Measurements from ENCODE around the gene ADAMTS15. TPM values are rescaled to one million over a fixed set of nuclear protein-coding genes. Genes with fewer than 3 reads are reported as not detected.

Gene ADAMTS15
- total and polyA plus RNA-seq, 2 donors (not counting 1 experiment from before 2014, with no cell fraction given), result not detected

- no peaks in the 10 kb centered on the region for H3K4me1 ChIP-seq (ENCODE audit: control insufficient read depth in 2 of 2, insufficient read depth in 2 of 2, low read length in 2 of 2)
- WGBS (ENCODE audit: insufficient coverage), result 93% methylated on average over 2 of the region's 2 CpGs
- CTCF ChIA-PET, result no interaction called here
These were observed 61.5 kb downstream of the ADAMTS15 start for GRCh38 chr11:130509942-130510341.

GRCh38 chr11:130510407-130511006, 62.1 kb downstream of the ADAMTS15 start:
- TF ChIP-seq, protein P1, sequence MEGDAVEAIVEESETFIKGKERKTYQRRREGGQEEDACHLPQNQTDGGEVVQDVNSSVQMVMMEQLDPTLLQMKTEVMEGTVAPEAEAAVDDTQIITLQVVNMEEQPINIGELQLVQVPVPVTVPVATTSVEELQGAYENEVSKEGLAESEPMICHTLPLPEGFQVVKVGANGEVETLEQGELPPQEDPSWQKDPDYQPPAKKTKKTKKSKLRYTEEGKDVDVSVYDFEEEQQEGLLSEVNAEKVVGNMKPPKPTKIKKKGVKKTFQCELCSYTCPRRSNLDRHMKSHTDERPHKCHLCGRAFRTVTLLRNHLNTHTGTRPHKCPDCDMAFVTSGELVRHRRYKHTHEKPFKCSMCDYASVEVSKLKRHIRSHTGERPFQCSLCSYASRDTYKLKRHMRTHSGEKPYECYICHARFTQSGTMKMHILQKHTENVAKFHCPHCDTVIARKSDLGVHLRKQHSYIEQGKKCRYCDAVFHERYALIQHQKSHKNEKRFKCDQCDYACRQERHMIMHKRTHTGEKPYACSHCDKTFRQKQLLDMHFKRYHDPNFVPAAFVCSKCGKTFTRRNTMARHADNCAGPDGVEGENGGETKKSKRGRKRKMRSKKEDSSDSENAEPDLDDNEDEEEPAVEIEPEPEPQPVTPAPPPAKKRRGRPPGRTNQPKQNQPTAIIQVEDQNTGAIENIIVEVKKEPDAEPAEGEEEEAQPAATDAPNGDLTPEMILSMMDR (IDR thresholded peaks at IDR 0.05), result no peak
- no peak for TF ChIP-seq EZH2 (IDR thresholded peaks at IDR 0.05; ENCODE audit: borderline replicate concordance, insufficient read depth, low read depth, low read length, poor library complexity, severe bottlenecking)
- H3K36me3 ChIP-seq (replicated peaks in 1 of 2; ENCODE audit: control extremely low read depth in 1 of 2, control insufficient read depth in 1 of 2, extremely low read depth in 1 of 2, insufficient read depth in 2 of 2, low read length in 1 of 2), result no peaks in the 10 kb centered on the region
- no peaks in the 10 kb centered on the region for H4K20me1 ChIP-seq (ENCODE audit: control insufficient read depth, insufficient read depth, low read length, poor library complexity, severe bottlenecking)
- H3K4me1 ChIP-seq (ENCODE audit: control insufficient read depth in 2 of 2, insufficient read depth in 2 of 2, low read length in 2 of 2), result no peaks in the 10 kb centered on the region
- H3K4me2 ChIP-seq (replicated peaks; ENCODE audit: low read depth, low read length, poor library complexity, severe bottlenecking), result no peak overlapping the region
- H3K27ac ChIP-seq (ENCODE audit: low read length in 2 of 2), result no peak overlapping the region
- no peak overlapping the region for H3K9ac ChIP-seq (ENCODE audit: low read length)
- peaks cover 9% of the 10 kb centered on the region for H3K9me3 Mint-ChIP-seq (ENCODE audit: insufficient read depth)
- ChIA-PET POLR2A (no interaction called here), CTCF (no interaction called here)
- peaks cover 0 to 8% (median 4%) of the 10 kb centered on the region in 3 donors for H3K9me3 ChIP-seq (ENCODE audit: control extremely low read depth in 1 of 3, control insufficient read depth in 2 of 3, insufficient read depth in 1 of 3, low read length in 2 of 3)
- H3K27me3 Mint-ChIP-seq, result peaks cover 6% of the 10 kb centered on the region
- no peak for DNase-seq
- H3K4me3 Mint-ChIP-seq, result no peak overlapping the region
- 93% methylated on average over 7 of the region's 8 CpGs for WGBS (ENCODE audit: insufficient coverage)
- H3K27me3 ChIP-seq (replicated peaks in 1 of 4; ENCODE audit: control extremely low read depth in 1 of 4, control insufficient read depth in 3 of 4, insufficient read depth in 4 of 4, low read length in 3 of 4), result peaks cover 0 to 2% (median 0%) of the 10 kb centered on the region in 4 experiments
- H3K4me3 ChIP-seq (ENCODE audit: control extremely low read depth in 1 of 5, extremely low read depth in 1 of 5, insufficient read depth in 1 of 5, low read depth in 2 of 5, low read length in 4 of 5), result no peak overlapping the region
- H2AFZ ChIP-seq (ENCODE audit: insufficient read depth, low read depth, low read length, poor library complexity, severe bottlenecking), result no peak overlapping the region
- H3K4me1 Mint-ChIP-seq, result no peaks in the 10 kb centered on the region
- H3K27ac Mint-ChIP-seq, result no peak overlapping the region
- no peaks in the 10 kb centered on the region for H3K79me2 ChIP-seq (ENCODE audit: control insufficient read depth, insufficient read depth, low read length)
- intact Hi-C loops (cut with micrococcal nuclease), result no loop called here
- no peak for ATAC-seq (ENCODE audit: low read depth)

More at GRCh38 chr11:130509942-130510341, 61.5 kb downstream of the ADAMTS15 start:
- intact Hi-C loops (cut with micrococcal nuclease), result no loop called here
- Histone ChIP-seq H3K9me3 (ENCODE audit: control extremely low read depth in 1 of 3, control insufficient read depth in 2 of 3, insufficient read depth in 1 of 3, low read length in 2 of 3) (peaks cover 2 to 8% (median 4%) of the 10 kb centered on the region in 3 donors), H3K36me3 (replicated peaks in 1 of 2; ENCODE audit: control extremely low read depth in 1 of 2, control insufficient read depth in 1 of 2, extremely low read depth in 1 of 2, insufficient read depth in 2 of 2, low read length in 1 of 2) (no peaks in the 10 kb centered on the region), H4K20me1 (ENCODE audit: control insufficient read depth, insufficient read depth, low read length, poor library complexity, severe bottlenecking) (no peaks in the 10 kb centered on the region), H3K27ac (ENCODE audit: low read length in 2 of 2) (no peak overlapping the region), H3K27me3 (replicated peaks in 1 of 4; ENCODE audit: control extremely low read depth in 1 of 4, control insufficient read depth in 3 of 4, insufficient read depth in 4 of 4, low read length in 3 of 4) (peaks cover 0 to 2% (median 0%) of the 10 kb centered on the region in 4 experiments), H2AFZ (ENCODE audit: insufficient read depth, low read depth, low read length, poor library complexity, severe bottlenecking) (no peak overlapping the region), H3K4me2 (replicated peaks; ENCODE audit: low read depth, low read length, poor library complexity, severe bottlenecking) (no peak overlapping the region), H3K4me3 (ENCODE audit: control extremely low read depth in 1 of 5, extremely low read depth in 1 of 5, insufficient read depth in 1 of 5, low read depth in 2 of 5, low read length in 4 of 5) (no peak overlapping the region), H3K79me2 (ENCODE audit: control insufficient read depth, insufficient read depth, low read length) (no peaks in the 10 kb centered on the region), H3K9ac (ENCODE audit: low read length) (no peak overlapping the region)
- POLR2A ChIA-PET, result no interaction called here
- no peaks in the 10 kb centered on the region for H3K4me1 Mint-ChIP-seq
- H3K27me3 Mint-ChIP-seq, result peaks cover 9% of the 10 kb centered on the region
- DNase-seq, result no peak
- peaks cover 12% of the 10 kb centered on the region for H3K9me3 Mint-ChIP-seq (ENCODE audit: insufficient read depth)
- TF ChIP-seq, protein P1 (IDR thresholded peaks at IDR 0.05), result no peak
- TF ChIP-seq EZH2 (IDR thresholded peaks at IDR 0.05; ENCODE audit: borderline replicate concordance, insufficient read depth, low read depth, low read length, poor library complexity, severe bottlenecking), result no peak
- no peak overlapping the region for H3K4me3 Mint-ChIP-seq
- no peak overlapping the region for H3K27ac Mint-ChIP-seq
- no peak for ATAC-seq (ENCODE audit: low read depth)

All from B cell (primary cell).